H1 (cell line): Measurements from ENCODE around the gene RAB25. TPM values are rescaled to one million over a fixed set of nuclear protein-coding genes. Genes with fewer than 3 reads are reported as not detected.
A peak's percentile ranks its signal among the peaks of the same experiment; 100 is the strongest.

ENCODE experiments used
- CTCF ChIA-PET: fragments of 300-600 bp; sonication (Branson Sonifier 250); formaldehyde crosslinking; loops from one replicate; lab custom pipeline; 2021; ENCODE audit not compliant: partially characterized antibody; lab: Charles Lee
- POLR2A ChIA-PET: fragments of 300-600 bp; sonication (Branson Sonifier 250); formaldehyde crosslinking; loops from one replicate; lab custom pipeline; 2021; ENCODE audit warnings: inconsistent platforms; ENCODE audit not compliant: partially characterized antibody; lab: Charles Lee
- DNase-seq, 2 experiments: peaks; one replicate each; pipeline versions ENCODE4 v3.0.0 to v3.0.0-alpha.2; 2010 to 2022; ENCODE audit warnings: low spot score in 2 of 2, low read depth in 1 of 2, mixed read lengths in 1 of 2
- FAIRE-seq: peaks from 2 replicates; lab custom pipeline; 2011; peaks lifted over from hg19 to GRCh38; lab: Jason Lieb, UNC
- H2AFZ ChIP-seq: 2 replicates; pipeline ENCODE4 v1.8.1; 2012; ENCODE audit warnings: low read length, inconsistent platforms
- H2AK5ac ChIP-seq: 2 replicates; pipeline ENCODE4 v1.6.1; 2013; ENCODE audit warnings: low read depth, low read length
- H2BK120ac ChIP-seq: replicated peaks from 2 replicates; pipeline ENCODE3; 2013; ENCODE audit warnings: low read depth, low read length, inconsistent platforms
- H2BK12ac ChIP-seq: 2 replicates; pipeline ENCODE4 v1.6.1; 2013; ENCODE audit warnings: low read depth, low read length
- H2BK15ac ChIP-seq: 2 replicates; pipeline ENCODE4 v1.6.1; 2013; ENCODE audit warnings: low read length
- H2BK20ac ChIP-seq: 2 replicates; pipeline ENCODE4 v1.6.1; 2013; ENCODE audit warnings: low read length
- H2BK5ac ChIP-seq: 2 replicates; pipeline ENCODE4 v1.6.1; 2013; ENCODE audit warnings: low read depth, low read length
- H3K14ac ChIP-seq: 2 replicates; pipeline ENCODE4 v1.6.1; 2013; ENCODE audit warnings: inconsistent platforms; ENCODE audit not compliant: insufficient read length
- H3K18ac ChIP-seq: 2 replicates; pipeline ENCODE4 v1.6.1; 2013; ENCODE audit warnings: low read length; ENCODE audit errors: extremely low read depth
- H3K23ac ChIP-seq: 2 replicates; pipeline ENCODE4 v1.6.1; 2013; ENCODE audit warnings: inconsistent platforms; ENCODE audit not compliant: insufficient read length
- H3K23me2 ChIP-seq: 2 replicates; pipeline ENCODE4 v1.6.1; 2013; ENCODE audit warnings: low read depth, low read length
- H3K27ac ChIP-seq: 2 replicates; pipeline ENCODE4 v1.6.1; 2011; ENCODE audit warnings: low read depth, low read length, inconsistent platforms
- H3K27me3 ChIP-seq, 4 experiments: replicated peaks in 1 of 4; 1 replicate in 1 of 4; 2 replicates in 3 of 4; pipeline versions ENCODE4 v1.6.1 to v1.8.1; 2011 to 2013; ENCODE audit warnings: low read length in 3 of 4, mild to moderate bottlenecking in 3 of 4, inconsistent platforms in 2 of 4, mixed read lengths in 2 of 4, moderate library complexity in 1 of 4; ENCODE audit not compliant: control insufficient read depth in 3 of 4, insufficient read depth in 3 of 4; ENCODE audit errors: extremely low read depth in 1 of 4
- H3K36me3 ChIP-seq, 4 experiments: 2 replicates each; pipeline versions ENCODE4 v1.6.1 to v1.8.1; 2011 to 2013; ENCODE audit warnings: mild to moderate bottlenecking in 4 of 4, low read length in 3 of 4, moderate library complexity in 2 of 4, control low read depth in 1 of 4, inconsistent platforms in 1 of 4; ENCODE audit not compliant: insufficient read depth in 4 of 4, control insufficient read depth in 2 of 4
- H3K4ac ChIP-seq: replicated peaks from 2 replicates; pipeline ENCODE3; 2013; ENCODE audit warnings: low read length, low read depth, mixed read lengths, inconsistent platforms; ENCODE audit not compliant: insufficient read length
- H3K4me1 ChIP-seq, 4 experiments: replicated peaks in 1 of 4; 1 replicate in 1 of 4; 2 replicates in 3 of 4; pipeline versions ENCODE4 v1.6.1 to v1.8.1; 2011 to 2013; ENCODE audit warnings: low read length in 3 of 4, inconsistent platforms in 2 of 4, mixed read lengths in 1 of 4; ENCODE audit not compliant: insufficient read depth in 4 of 4, control insufficient read depth in 3 of 4
- H3K4me2 ChIP-seq, 2 experiments: 2 replicates each; pipeline versions ENCODE4 v1.6.1 to v1.8.1; 2011 to 2013; ENCODE audit warnings: low read depth in 2 of 2, low read length in 2 of 2, control low read depth in 1 of 2, inconsistent platforms in 1 of 2, mild to moderate bottlenecking in 1 of 2; ENCODE audit not compliant: insufficient read depth in 1 of 2
- H3K4me3 ChIP-seq, 4 experiments: fragments of 200-600, 300-600 bp in 1 of 4; sonication (generic), shearing (Covaris generic), sonication (Bioruptor Twin) in 1 of 4; 2 replicates each; pipeline versions ENCODE4 v1.5.1 to v1.8.1; 2011 to 2016; ENCODE audit warnings: low read length in 4 of 4, low read depth in 3 of 4, control low read depth in 2 of 4, inconsistent platforms in 2 of 4, mild to moderate bottlenecking in 2 of 4, mixed read lengths in 1 of 4, moderate library complexity in 1 of 4; ENCODE audit not compliant: insufficient read depth in 2 of 4; ENCODE audit errors: extremely low read depth in 1 of 4
- H3K56ac ChIP-seq: replicated peaks from 2 replicates; pipeline ENCODE3; 2013; ENCODE audit warnings: low read depth, mild to moderate bottlenecking, mixed read lengths, low read length, inconsistent platforms; ENCODE audit not compliant: insufficient read length
- H3K79me1 ChIP-seq: 2 replicates; pipeline ENCODE4 v1.6.1; 2013; ENCODE audit warnings: low read depth, low read length, control low read depth
- H3K79me2 ChIP-seq, 2 experiments: 2 replicates each; pipeline versions ENCODE4 v1.6.1 to v1.8.1; 2012 to 2013; ENCODE audit warnings: low read length in 2 of 2, mild to moderate bottlenecking in 2 of 2, inconsistent platforms in 1 of 2; ENCODE audit not compliant: insufficient read depth in 2 of 2, control insufficient read depth in 1 of 2
- H3K9ac ChIP-seq, 4 experiments: replicated peaks in 1 of 4; 1 replicate in 1 of 4; 2 replicates in 3 of 4; pipeline versions ENCODE4 v1.6.1 to v1.8.1; 2011 to 2013; ENCODE audit warnings: low read depth in 3 of 4, low read length in 3 of 4, control low read depth in 2 of 4, mild to moderate bottlenecking in 2 of 4, moderate library complexity in 2 of 4, inconsistent platforms in 1 of 4; ENCODE audit errors: extremely low read depth in 1 of 4
- H3K9me3 ChIP-seq, 2 experiments: 2 replicates each; pipeline versions ENCODE4 v1.6.1 to v1.8.1; 2012 to 2013; ENCODE audit warnings: mild to moderate bottlenecking in 2 of 2, moderate library complexity in 2 of 2, control low read depth in 1 of 2, inconsistent platforms in 1 of 2, low read depth in 1 of 2, low read length in 1 of 2, mixed read lengths in 1 of 2; ENCODE audit not compliant: insufficient read depth in 2 of 2
- H4K20me1 ChIP-seq, 2 experiments: replicated peaks in 1 of 2; 2 replicates each; pipeline versions ENCODE3 to v1.8.1; 2011 to 2013; ENCODE audit warnings: inconsistent platforms in 2 of 2, low read length in 2 of 2, mild to moderate bottlenecking in 1 of 2; ENCODE audit not compliant: insufficient read depth in 2 of 2, control insufficient read depth in 1 of 2
- H4K5ac ChIP-seq: 2 replicates; pipeline ENCODE4 v1.6.1; 2013; ENCODE audit warnings: low read length, low read depth, mixed read lengths, inconsistent platforms; ENCODE audit not compliant: insufficient read length
- H4K8ac ChIP-seq: 2 replicates; pipeline ENCODE4 v1.8.0; 2013; ENCODE audit warnings: mild to moderate bottlenecking, moderate library complexity, low read length, inconsistent platforms; ENCODE audit not compliant: insufficient read depth; ENCODE audit errors: extremely low read depth
- H4K91ac ChIP-seq: replicated peaks from 2 replicates; pipeline ENCODE3; 2013; ENCODE audit warnings: low read length, mixed read lengths, inconsistent platforms; ENCODE audit not compliant: insufficient read length
- CREB1 ChIP-seq: IDR thresholded peaks from 2 replicates; pipeline ENCODE4 v1.6.1; 2012; ENCODE audit warnings: inconsistent platforms
- KDM5A ChIP-seq: fragments of 200-600 bp; IDR thresholded peaks from 2 replicates; pipeline ENCODE4 v1.7.1; 2012; ENCODE audit warnings: mild to moderate bottlenecking, low read length, inconsistent platforms, mixed read lengths
- POU5F1 ChIP-seq: IDR thresholded peaks from 2 replicates; pipeline ENCODE4 v1.6.1; 2011; ENCODE audit warnings: low read depth, mild to moderate bottlenecking, low read length, moderate library complexity
- RAD21 ChIP-seq, 2 experiments: IDR thresholded peaks in 1 of 2; conservative IDR thresholded peaks in 1 of 2; 2 replicates each; pipeline ENCODE4 v1.6.1; 2011; ENCODE audit warnings: low read depth in 2 of 2, low read length in 2 of 2, improper control_type of control experiment in 1 of 2, inconsistent platforms in 1 of 2, mild to moderate bottlenecking in 1 of 2, moderate library complexity in 1 of 2
- SAP30 ChIP-seq: fragments of 300-600 bp; sonication (generic); IDR thresholded peaks from 2 replicates; pipeline ENCODE4 v1.7.1; 2012; ENCODE audit warnings: low read length, moderate library complexity, mild to moderate bottlenecking, inconsistent platforms; ENCODE audit not compliant: insufficient read depth, insufficient replicate concordance
- SIN3A ChIP-seq, 2 experiments: IDR thresholded peaks in 1 of 2; conservative IDR thresholded peaks in 1 of 2; 2 replicates each; pipeline ENCODE4 v1.6.1; 2011 to 2012; ENCODE audit warnings: low read length in 2 of 2, improper control_type of control experiment in 1 of 2, low read depth in 1 of 2, mild to moderate bottlenecking in 1 of 2
- SP1 ChIP-seq: IDR thresholded peaks from 2 replicates; pipeline ENCODE4 v1.6.1; 2011; ENCODE audit warnings: low read depth, low read length
- TCF12 ChIP-seq: IDR thresholded peaks from 2 replicates; pipeline ENCODE4 v1.6.1; 2011; ENCODE audit warnings: low read depth, mild to moderate bottlenecking, low read length
- TEAD4 ChIP-seq: IDR thresholded peaks from 2 replicates; pipeline ENCODE4 v1.6.1; 2012; ENCODE audit warnings: low read depth, low read length, inconsistent platforms, mixed read lengths
- YY1 ChIP-seq: IDR thresholded peaks from 2 replicates; pipeline ENCODE4 v1.6.1; 2011; ENCODE audit warnings: low read depth, mild to moderate bottlenecking, low read length
- WGBS, 2 experiments: shearing (Covaris generic) in 1 of 2; methylation state at CpG; one replicate each; pipeline versions ENCODE4 v1.1.6 to v1.1.7; 2013 to 2015; ENCODE audit warnings: low lambda C conversion rate in 2 of 2, mixed read lengths in 2 of 2, inconsistent platforms in 1 of 2, low coverage in 1 of 2, missing lambda C conversion rate in 1 of 2; ENCODE audit not compliant: insufficient replicate concordance in 2 of 2, insufficient coverage in 1 of 2, insufficient read length in 1 of 2; ENCODE audit errors: extremely low coverage in 1 of 2, missing lambda C conversion rate in 1 of 2; 5-methylcytosine and 5-hydroxymethylcytosine counted together
- polyA plus RNA-seq, 7 experiments: library from polyadenylated mRNA; depleted of rRNA in 3 of 7; stranded (reverse) in 5 of 7; unstranded in 2 of 7; fragments of >200 nt in 5 of 7; fragments of 200-250 nt in 2 of 7; gene quantifications; 1 replicate in 5 of 7; 2 replicates in 1 of 7; 4 replicates in 1 of 7; pipeline versions ENCODE4 v1.2.1 to v1.2.3, GENCODE V29; 2011 to 2013; ENCODE audit warnings: missing spikeins in 2 of 7, mixed read lengths in 2 of 7
- total RNA-seq: library from RNA; stranded (reverse); fragmentation: NEBNext Ultra II Directional; extraction: Animal tissue kit (Norgen Biotek cat#: 25700); gene quantifications from 2 replicates; pipeline ENCODE4 v1.2.1, GENCODE V29; 2021

The RAB25 gene
- total and polyA plus RNA-seq, 2 of the 8 experiments (the other 6 are each of a cell fraction or from before 2014, with no cell fraction given) = 34.8 to 98.2 TPM

- Histone ChIP-seq H3K36me3 (no peaks in the 10 kb centered on the region), H3K9me3 (no peaks in the 10 kb centered on the region), H3K79me1 (peaks cover 4% of the 10 kb centered on the region; the same call in 1 of the 2 replicates), H2BK120ac (no peak overlapping the region), H4K5ac (no peak overlapping the region), H3K14ac (no peak overlapping the region), H3K4me3 (peak overlapping the region; percentile 25 to 61 (median 33); a peak in 7 of 8 replicates), H3K18ac (peak overlapping the region; percentile 78), H4K8ac (no peak overlapping the region; the same call in none of the 2 replicates), H2BK15ac (peak overlapping the region; percentile 5; the same call in 1 of the 2 replicates), H4K91ac (peak overlapping the region; percentile 13), H2BK20ac (no peak overlapping the region), H3K27me3 (no peaks in the 10 kb centered on the region), H3K9ac (peak overlapping the region in 3 of 4 experiments; percentile 42 to 53 (median 53); a peak in 4 of 7 replicates), H3K4me2 (peak overlapping the region; percentile 79 to 87), H3K23me2 (peaks cover 7% of the 10 kb centered on the region; the same call in 1 of the 2 replicates), H3K4me1 (peaks cover 10 to 37% (median 32%) of the 10 kb centered on the region in 4 experiments), H3K23ac (no peak overlapping the region), H4K20me1 (peaks cover 0 to 4% of the 10 kb centered on the region in 2 experiments), H2BK12ac (peak overlapping the region; percentile 1; the same call in 1 of the 2 replicates), H3K27ac (peak overlapping the region; percentile 78), H2AFZ (no peak overlapping the region), H3K79me2 (no peaks in the 10 kb centered on the region), H3K4ac (no peak overlapping the region), H3K56ac (no peak overlapping the region), H2AK5ac (no peak overlapping the region), H2BK5ac (peak overlapping the region; percentile 98)
- FAIRE-seq (peak; percentile 70), DNase-seq (peak in 1 of 2 experiments; percentile 82)
- 15% methylated on average over 12 of the region's 14 CpGs; no CpG with 5 or more reads in 1 of the 2 experiments for WGBS, 2 experiments
- ChIA-PET CTCF (interaction anchor here (0.8 to 29.5 kb wide), 9 partner anchors 11 to 351 kb away, joined by 3 to 1994 read pairs (median 4); partner anchors contain the start of genes LMNA, MEX3A and UBQLN4), POLR2A (interaction anchor here (0.6 to 29.6 kb wide), 15 partner anchors 10 to 106 kb away, joined by 3 to 763 read pairs (median 4); partner anchors contain the start of genes LMNA, MEX3A, PMF1 and RAB25)
- TF ChIP-seq YY1 (0 out of 2 replicates have a peak, but pooled peaks have one; percentile 41), KDM5A (no peak), CREB1 (peak; percentile 10; the same call in 1 of the 2 replicates), SAP30 (peak; percentile 88), TEAD4 (peak; percentile 98), SIN3A (conservative IDR thresholded peaks at IDR 0.05 in 1 of 2, IDR thresholded peaks at IDR 0.05 in 1 of 2; ENCODE audit: low read depth in 1 of 2, low read length in 2 of 2) (peak; percentile 95 to 97), TCF12 (0 out of 2 replicates have a peak, but pooled peaks have one; percentile 65), RAD21 (IDR thresholded peaks at IDR 0.05 in 1 of 2, conservative IDR thresholded peaks at IDR 0.05 in 1 of 2; ENCODE audit: low read depth in 2 of 2, low read length in 2 of 2) (peak in 1 of 2 experiments; percentile 16; a peak in 2 of 4 replicates), POU5F1 (no peak), SP1 (peak; percentile 94)
Observed at GRCh38 chr1:156106624-156107488, 45.9 kb downstream of the RAB25 start.
